ENCODE measurements around the gene ZNF397. TPM values are rescaled to one million over a fixed set of nuclear protein-coding genes. Genes with fewer than 3 reads are reported as not detected.

The ZNF397 gene
- total and polyA plus RNA-seq, 2 donors (not counting 1 experiment from before 2014, with no cell fraction given) = 16.8 to 67.2 TPM

DNA sequence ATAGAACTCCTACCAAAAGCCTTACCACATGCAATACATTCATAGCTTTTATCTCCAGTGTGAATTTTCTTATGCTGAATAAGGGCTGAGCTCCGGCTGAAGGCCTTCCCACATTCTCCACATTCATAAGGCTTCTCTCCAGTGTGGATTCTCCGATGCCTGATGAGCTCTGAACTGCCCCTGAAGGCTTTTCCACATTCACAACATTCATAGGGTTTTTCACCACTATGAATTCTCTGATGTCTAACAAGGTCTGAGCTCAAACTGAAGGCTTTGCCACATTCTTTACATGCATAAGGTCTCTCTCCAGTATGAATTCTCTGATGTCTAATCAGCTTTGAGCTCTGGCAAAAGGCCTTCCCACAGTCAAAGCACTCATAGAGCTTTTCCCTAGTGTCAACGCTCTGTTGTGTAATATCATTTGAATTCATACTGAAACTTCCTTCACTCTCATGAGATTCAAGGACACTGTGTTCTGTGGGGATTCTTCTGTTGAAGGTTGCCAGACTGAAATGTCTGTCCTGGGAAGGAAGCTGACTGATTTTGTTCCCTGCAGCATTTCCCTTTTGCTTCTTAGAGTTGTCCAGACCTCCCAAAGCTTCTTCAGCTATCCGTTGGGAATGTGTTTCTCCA lies 12.9 kb downstream of the ZNF397 start:
- Histone ChIP-seq H2AFZ (ENCODE audit: insufficient read depth, low read depth, low read length, poor library complexity, severe bottlenecking) (no peak overlapping the region), H4K20me1 (ENCODE audit: control insufficient read depth, insufficient read depth, low read length, poor library complexity, severe bottlenecking) (no peaks in the 10 kb centered on the region), H3K4me2 (replicated peaks; ENCODE audit: low read depth, low read length, poor library complexity, severe bottlenecking) (no peak overlapping the region), H3K27ac (ENCODE audit: low read length in 2 of 2) (no peak overlapping the region), H3K9me3 (ENCODE audit: control extremely low read depth in 1 of 3, control insufficient read depth in 2 of 3, insufficient read depth in 1 of 3, low read length in 2 of 3) (peaks cover 5 to 24% (median 20%) of the 10 kb centered on the region in 3 donors), H3K4me1 (ENCODE audit: control insufficient read depth in 2 of 2, insufficient read depth in 2 of 2, low read length in 2 of 2) (peaks cover 1 to 3% of the 10 kb centered on the region in 2 donors), H3K36me3 (replicated peaks in 1 of 2; ENCODE audit: control extremely low read depth in 1 of 2, control insufficient read depth in 1 of 2, extremely low read depth in 1 of 2, insufficient read depth in 2 of 2, low read length in 1 of 2) (peaks cover 29 to 36% of the 10 kb centered on the region in 2 experiments), H3K79me2 (ENCODE audit: control insufficient read depth, insufficient read depth, low read length) (peaks cover 15% of the 10 kb centered on the region), H3K27me3 (replicated peaks in 1 of 4; ENCODE audit: control extremely low read depth in 1 of 4, control insufficient read depth in 3 of 4, insufficient read depth in 4 of 4, low read length in 3 of 4) (no peaks in the 10 kb centered on the region), H3K9ac (ENCODE audit: low read length) (no peak overlapping the region), H3K4me3 (ENCODE audit: control extremely low read depth in 1 of 5, extremely low read depth in 1 of 5, insufficient read depth in 1 of 5, low read depth in 2 of 5, low read length in 4 of 5) (no peak overlapping the region)
- peaks cover 4% of the 10 kb centered on the region for H3K9me3 Mint-ChIP-seq (ENCODE audit: insufficient read depth)
- ATAC-seq (ENCODE audit: low read depth) (no peak), DNase-seq (no peak)
- no peak overlapping the region for H3K4me3 Mint-ChIP-seq
- ChIA-PET POLR2A (no interaction called here), CTCF (no interaction called here)
- H3K27ac Mint-ChIP-seq = no peak overlapping the region
- H3K27me3 Mint-ChIP-seq = no peaks in the 10 kb centered on the region
- H3K4me1 Mint-ChIP-seq = peaks cover 2% of the 10 kb centered on the region
- WGBS (ENCODE audit: insufficient coverage) = 83% methylated on average over 1 of the region's 4 CpGs
- TF ChIP-seq, protein P1, sequence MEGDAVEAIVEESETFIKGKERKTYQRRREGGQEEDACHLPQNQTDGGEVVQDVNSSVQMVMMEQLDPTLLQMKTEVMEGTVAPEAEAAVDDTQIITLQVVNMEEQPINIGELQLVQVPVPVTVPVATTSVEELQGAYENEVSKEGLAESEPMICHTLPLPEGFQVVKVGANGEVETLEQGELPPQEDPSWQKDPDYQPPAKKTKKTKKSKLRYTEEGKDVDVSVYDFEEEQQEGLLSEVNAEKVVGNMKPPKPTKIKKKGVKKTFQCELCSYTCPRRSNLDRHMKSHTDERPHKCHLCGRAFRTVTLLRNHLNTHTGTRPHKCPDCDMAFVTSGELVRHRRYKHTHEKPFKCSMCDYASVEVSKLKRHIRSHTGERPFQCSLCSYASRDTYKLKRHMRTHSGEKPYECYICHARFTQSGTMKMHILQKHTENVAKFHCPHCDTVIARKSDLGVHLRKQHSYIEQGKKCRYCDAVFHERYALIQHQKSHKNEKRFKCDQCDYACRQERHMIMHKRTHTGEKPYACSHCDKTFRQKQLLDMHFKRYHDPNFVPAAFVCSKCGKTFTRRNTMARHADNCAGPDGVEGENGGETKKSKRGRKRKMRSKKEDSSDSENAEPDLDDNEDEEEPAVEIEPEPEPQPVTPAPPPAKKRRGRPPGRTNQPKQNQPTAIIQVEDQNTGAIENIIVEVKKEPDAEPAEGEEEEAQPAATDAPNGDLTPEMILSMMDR (IDR thresholded peaks at IDR 0.05) = no peak
- no peak for TF ChIP-seq EZH2 (IDR thresholded peaks at IDR 0.05; ENCODE audit: borderline replicate concordance, insufficient read depth, low read depth, low read length, poor library complexity, severe bottlenecking)
- intact Hi-C loops (cut with micrococcal nuclease) = no loop called here

DNA sequence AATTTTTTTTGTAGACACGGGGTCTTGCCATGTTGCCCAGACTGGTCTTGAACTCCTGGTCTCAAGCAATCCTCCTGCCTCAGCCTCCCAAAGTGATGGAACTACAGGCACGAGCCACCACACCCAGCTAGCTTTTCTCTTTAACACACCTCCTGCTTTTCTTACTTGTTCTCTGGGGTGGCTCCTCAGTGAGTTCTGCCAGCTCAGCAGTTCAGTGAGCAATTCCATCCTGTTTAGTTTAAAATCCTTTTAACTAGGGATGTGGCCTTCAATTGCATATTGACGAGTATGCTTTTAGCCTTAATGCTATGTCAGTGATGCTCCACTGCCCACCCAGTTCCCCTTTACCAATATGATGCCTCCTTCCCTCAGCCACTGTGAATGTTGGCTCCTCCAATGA lies 16.1 kb downstream of the ZNF397 start:
- Mint-ChIP-seq H3K9me3 (ENCODE audit: insufficient read depth) (peaks cover 4% of the 10 kb centered on the region), H3K27me3 (no peaks in the 10 kb centered on the region), H3K27ac (no peak overlapping the region), H3K4me3 (no peak overlapping the region), H3K4me1 (no peaks in the 10 kb centered on the region)
- DNase-seq (no peak), ATAC-seq (ENCODE audit: low read depth) (no peak)
- H3K27me3 ChIP-seq (replicated peaks in 1 of 4; ENCODE audit: control extremely low read depth in 1 of 4, control insufficient read depth in 3 of 4, insufficient read depth in 4 of 4, low read length in 3 of 4) = no peaks in the 10 kb centered on the region
- intact Hi-C loops (cut with micrococcal nuclease) = no loop called here
- no peaks in the 10 kb centered on the region for H4K20me1 ChIP-seq (ENCODE audit: control insufficient read depth, insufficient read depth, low read length, poor library complexity, severe bottlenecking)
- peaks cover 15% of the 10 kb centered on the region for H3K79me2 ChIP-seq (ENCODE audit: control insufficient read depth, insufficient read depth, low read length)
- H3K4me3 ChIP-seq (ENCODE audit: control extremely low read depth in 1 of 5, extremely low read depth in 1 of 5, insufficient read depth in 1 of 5, low read depth in 2 of 5, low read length in 4 of 5) = no peak overlapping the region
- CTCF ChIA-PET = interaction anchor here (0.6 to 1.5 kb wide), 2 partner anchors 11 to 27 kb away, joined by 3 read pairs; no protein-coding TSS in a partner anchor
- H3K27ac ChIP-seq (ENCODE audit: low read length in 2 of 2) = no peak overlapping the region
- no peak overlapping the region for H2AFZ ChIP-seq (ENCODE audit: insufficient read depth, low read depth, low read length, poor library complexity, severe bottlenecking)
- WGBS (ENCODE audit: insufficient coverage) = 94% methylated on average over 2 of the region's 3 CpGs
- TF ChIP-seq, protein P1 (IDR thresholded peaks at IDR 0.05) = no peak
- no peak for TF ChIP-seq EZH2 (IDR thresholded peaks at IDR 0.05; ENCODE audit: borderline replicate concordance, insufficient read depth, low read depth, low read length, poor library complexity, severe bottlenecking)
- POLR2A ChIA-PET = no interaction called here
- peaks cover 5 to 20% (median 14%) of the 10 kb centered on the region in 3 donors for H3K9me3 ChIP-seq (ENCODE audit: control extremely low read depth in 1 of 3, control insufficient read depth in 2 of 3, insufficient read depth in 1 of 3, low read length in 2 of 3)
- peaks cover 19 to 21% of the 10 kb centered on the region in 2 experiments for H3K36me3 ChIP-seq (replicated peaks in 1 of 2; ENCODE audit: control extremely low read depth in 1 of 2, control insufficient read depth in 1 of 2, extremely low read depth in 1 of 2, insufficient read depth in 2 of 2, low read length in 1 of 2)
- no peaks in the 10 kb centered on the region for H3K4me1 ChIP-seq (ENCODE audit: control insufficient read depth in 2 of 2, insufficient read depth in 2 of 2, low read length in 2 of 2)
- no peak overlapping the region for H3K4me2 ChIP-seq (replicated peaks; ENCODE audit: low read depth, low read length, poor library complexity, severe bottlenecking)
- H3K9ac ChIP-seq (ENCODE audit: low read length) = no peak overlapping the region

Data from B cell (primary cell).